ENCODE measurements around the gene GTF2E1. TPM values are rescaled to one million over a fixed set of nuclear protein-coding genes. Genes with fewer than 3 reads are reported as not detected.
A peak's percentile ranks its signal among the peaks of the same experiment; 100 is the strongest.

GTF2E1 gene
- total RNA-seq, 2 donors from 2014 or later: 15.3 to 17.5 TPM

GRCh38 chr3:120742849-120743365 is 363 bp downstream of the GTF2E1 start:
- peak; percentile 19 for DNase-seq (ENCODE audit: low spot score)
- H3K9me3 ChIP-seq: no peaks in the 10 kb centered on the region
- H3K27me3 ChIP-seq (replicated peaks; ENCODE audit: insufficient read depth): no peaks in the 10 kb centered on the region
- H3K4me1 ChIP-seq (replicated peaks): peaks cover 4% of the 10 kb centered on the region
- intact Hi-C loops (cut with DNase I): loop anchor here (5.0 to 10.0 kb wide), 2 partner anchors 148 to 164 kb away; partner anchors contain the start of genes NDUFB4 and STXBP5L
- peak overlapping the region; percentile 97 for H3K27ac ChIP-seq
- TF ChIP-seq POLR2AphosphoS5 (IDR thresholded peaks at IDR 0.05) (no peak), POLR2A (IDR thresholded peaks at IDR 0.05) (no peak), CTCF (IDR thresholded peaks at IDR 0.05) (no peak)
- H3K4me3 ChIP-seq: peak overlapping the region; percentile 76 to 90
- H3K36me3 ChIP-seq: no peaks in the 10 kb centered on the region
- 0% methylated on average over 26 of the region's 26 CpGs for whole genome bisulfite sequencing

GRCh38 chr3:120743556-120744195 is 1.1 kb downstream of the GTF2E1 start:
- no peaks in the 10 kb centered on the region for H3K9me3 ChIP-seq
- H3K27ac ChIP-seq: peak overlapping the region; percentile 97
- intact Hi-C loops (cut with DNase I): loop anchor here (5.0 to 10.0 kb wide), 2 partner anchors 149 to 164 kb away; partner anchors contain the start of genes NDUFB4 and STXBP5L
- no peaks in the 10 kb centered on the region for H3K27me3 ChIP-seq (replicated peaks; ENCODE audit: insufficient read depth)
- whole genome bisulfite sequencing: 52% methylated on average over 6 of the region's 6 CpGs
- DNase-seq (ENCODE audit: low spot score): no peak
- H3K4me1 ChIP-seq (replicated peaks): peaks cover 4% of the 10 kb centered on the region
- H3K36me3 ChIP-seq: no peaks in the 10 kb centered on the region
- TF ChIP-seq POLR2A (IDR thresholded peaks at IDR 0.05) (no peak), CTCF (IDR thresholded peaks at IDR 0.05) (no peak), POLR2AphosphoS5 (IDR thresholded peaks at IDR 0.05) (no peak)
- peak overlapping the region; percentile 76 to 90 for H3K4me3 ChIP-seq

GRCh38 chr3:120745466-120745865 is 2.9 kb downstream of the GTF2E1 start:
- Histone ChIP-seq H3K4me1 (replicated peaks) (peaks cover 4% of the 10 kb centered on the region), H3K36me3 (no peaks in the 10 kb centered on the region), H3K27me3 (replicated peaks; ENCODE audit: insufficient read depth) (no peaks in the 10 kb centered on the region), H3K4me3 (no peak overlapping the region), H3K27ac (no peak overlapping the region), H3K9me3 (no peaks in the 10 kb centered on the region)
- DNase-seq (ENCODE audit: low spot score): no peak
- whole genome bisulfite sequencing: 79% methylated on average over 3 of the region's 3 CpGs
- intact Hi-C loops (cut with DNase I): loop anchor here (10.0 kb wide), 1 partner anchor 151 kb away; the partner anchor contains the start of gene NDUFB4
- no peak for TF ChIP-seq POLR2AphosphoS5 (IDR thresholded peaks at IDR 0.05)
- no peak for TF ChIP-seq CTCF (IDR thresholded peaks at IDR 0.05)
- TF ChIP-seq POLR2A (IDR thresholded peaks at IDR 0.05): no peak

GRCh38 chr3:120749843-120750242 is 7.3 kb downstream of the GTF2E1 start:
- Histone ChIP-seq H3K9me3 (no peaks in the 10 kb centered on the region), H3K27ac (no peak overlapping the region), H3K4me1 (replicated peaks) (no peaks in the 10 kb centered on the region), H3K36me3 (no peaks in the 10 kb centered on the region), H3K27me3 (replicated peaks; ENCODE audit: insufficient read depth) (no peaks in the 10 kb centered on the region), H3K4me3 (no peak overlapping the region)
- no peak for TF ChIP-seq POLR2AphosphoS5 (IDR thresholded peaks at IDR 0.05)
- no peak for TF ChIP-seq CTCF (IDR thresholded peaks at IDR 0.05)
- no peak for TF ChIP-seq POLR2A (IDR thresholded peaks at IDR 0.05)
- WGBS: 93% methylated on average over 1 of the region's 1 CpG
- intact Hi-C loops (cut with DNase I): loop anchor here (10.0 kb wide), 1 partner anchor 155 kb away; the partner anchor contains the start of gene NDUFB4
- DNase-seq (ENCODE audit: low spot score): no peak

GRCh38 chr3:120752230-120752629 is 9.7 kb downstream of the GTF2E1 start:
- Histone ChIP-seq H3K36me3 (no peaks in the 10 kb centered on the region), H3K4me1 (replicated peaks) (no peaks in the 10 kb centered on the region), H3K4me3 (no peak overlapping the region), H3K9me3 (no peaks in the 10 kb centered on the region), H3K27me3 (replicated peaks; ENCODE audit: insufficient read depth) (no peaks in the 10 kb centered on the region), H3K27ac (no peak overlapping the region)
- TF ChIP-seq POLR2A (IDR thresholded peaks at IDR 0.05) (no peak), POLR2AphosphoS5 (IDR thresholded peaks at IDR 0.05) (no peak), CTCF (IDR thresholded peaks at IDR 0.05) (no peak)
- WGBS: 98% methylated on average over 1 of the region's 1 CpG
- intact Hi-C loops (cut with DNase I): no loop called here
- DNase-seq (ENCODE audit: low spot score): no peak

All from prostate gland (tissue), 2 donors.